Uterus (tissue), 4 donors: ENCODE measurements around the gene LITAF. TPM values are rescaled to one million over a fixed set of nuclear protein-coding genes. Genes with fewer than 3 reads are reported as not detected.

ENCODE experiments used
- DNase-seq, 2 donors: peaks; one replicate each; pipeline ENCODE4 v3.0.0-alpha.2; 2019 to 2020
- H3K27ac ChIP-seq, 2 donors: fragments of 200-600 bp; sonication (generic); 1 replicate in 1 of 2; 2 replicates in 1 of 2; pipeline ENCODE4 v1.5.1; 2016 to 2018
- H3K27me3 ChIP-seq, 2 donors: fragments of 200-600 bp; sonication (generic); one replicate each; pipeline ENCODE4 v1.5.1; 2018 to 2019; ENCODE audit warnings: control low read depth in 1 of 2
- H3K36me3 ChIP-seq, 2 donors: fragments of 200-600 bp; sonication (generic); one replicate each; pipeline ENCODE4 v1.5.1; 2019; ENCODE audit warnings: control low read depth in 1 of 2
- H3K4me1 ChIP-seq, 2 donors: fragments of 200-600 bp; sonication (generic); one replicate each; pipeline ENCODE4 v1.5.1; 2018 to 2019; ENCODE audit warnings: control low read depth in 1 of 2
- H3K4me3 ChIP-seq, 2 donors: fragments of 200-600 bp; sonication (generic); 1 replicate in 1 of 2; 2 replicates in 1 of 2; pipeline ENCODE4 v1.5.1; 2018 to 2019; ENCODE audit warnings: mild to moderate bottlenecking in 1 of 2
- H3K9me3 ChIP-seq, 2 donors: fragments of 200-600 bp; sonication (generic); one replicate each; pipeline ENCODE4 v1.5.1; 2019; ENCODE audit warnings: control low read depth in 1 of 2
- CTCF ChIP-seq, 4 experiments: fragments of 200-600 bp in 2 of 4; fragments of 450-650 bp in 2 of 4; sonication (generic) in 2 of 4; IDR thresholded peaks; one replicate each; pipeline ENCODE4 v1.5.1; 2016 to 2019; ENCODE audit warnings: antibody characterized with exemption in 4 of 4, mild to moderate bottlenecking in 2 of 4, moderate library complexity in 1 of 4
- POLR2A ChIP-seq, 2 donors: fragments of 450-650 bp; IDR thresholded peaks; one replicate each; pipeline ENCODE4 v1.6.1; 2016; ENCODE audit warnings: antibody characterized with exemption in 2 of 2, mild to moderate bottlenecking in 1 of 2, moderate library complexity in 1 of 2
- intact Hi-C: fragments of 100-400 bp; cut with DNase I; formaldehyde crosslinking; loops from one replicate; pipeline ENCODE4 v1.15.1; 2023; ENCODE audit warnings: low total_unique reads
- total RNA-seq, 4 donors: library from RNA; depleted of rRNA in 3 of 4; stranded (reverse); fragments of >200 nt in 3 of 4; gene quantifications; one replicate each; pipeline versions ENCODE4 v1.1.0 to v1.2.4, GENCODE V29; 2014 to 2023
- donor health status: DM: yes; HTN: yes; CAD: no.

LITAF gene
- total RNA-seq, 4 donors from 2014 or later: 46.9 to 163 (median 73.2) TPM

DNA sequence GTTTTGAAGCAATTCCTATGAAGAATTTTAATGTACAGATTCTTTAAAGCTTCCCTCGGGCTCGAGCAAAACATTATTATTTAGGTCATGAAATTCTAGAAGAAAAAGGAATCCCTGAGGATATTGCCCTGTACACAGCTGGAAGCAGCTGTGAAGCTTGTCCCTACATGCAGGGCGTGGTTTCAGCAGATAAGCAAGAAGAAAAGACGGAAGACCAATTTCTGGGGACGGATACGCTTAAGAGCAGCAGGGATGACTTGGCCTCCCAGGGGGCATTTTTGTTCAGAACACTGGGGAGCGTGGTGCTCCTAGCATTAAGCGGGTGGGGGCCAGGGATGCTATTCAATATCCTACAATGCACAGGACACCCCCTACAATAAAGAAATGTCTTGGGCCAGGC, 34.3 kb downstream of the LITAF start:
- H3K36me3 ChIP-seq: no peaks in the 10 kb centered on the region
- no peak for DNase-seq
- H3K27me3 ChIP-seq: no peaks in the 10 kb centered on the region
- no peak for TF ChIP-seq POLR2A (IDR thresholded peaks at IDR 0.05)
- no peak for TF ChIP-seq CTCF (IDR thresholded peaks at IDR 0.05)
- no peaks in the 10 kb centered on the region for H3K9me3 ChIP-seq
- no peak overlapping the region for H3K27ac ChIP-seq
- no peak overlapping the region for H3K4me3 ChIP-seq
- peaks cover 0 to 1% of the 10 kb centered on the region in 2 donors for H3K4me1 ChIP-seq
- intact Hi-C loops: no loop called here

DNA sequence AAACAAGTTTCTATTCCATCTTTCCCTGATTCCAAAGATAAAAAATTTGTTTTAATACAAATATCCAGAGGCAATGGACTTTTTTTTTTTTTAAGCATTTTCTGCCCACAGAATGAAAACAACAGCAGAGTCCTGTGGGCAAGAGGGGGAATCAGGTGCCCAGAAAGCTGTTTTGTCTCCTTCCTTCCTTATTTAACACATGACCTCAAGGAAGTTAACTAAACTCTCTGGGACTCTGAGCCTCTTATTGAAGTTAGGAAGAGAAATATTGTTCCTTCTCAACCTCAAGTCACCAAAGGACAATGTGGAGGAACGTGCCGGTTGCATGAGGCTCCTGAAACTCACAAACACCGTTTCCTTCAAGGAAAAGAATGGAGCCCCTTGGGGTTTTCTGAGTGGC, 34.9 kb downstream of the LITAF start:
- DNase-seq: no peak
- intact Hi-C loops: no loop called here
- Histone ChIP-seq H3K27me3 (no peaks in the 10 kb centered on the region), H3K4me3 (no peak overlapping the region), H3K4me1 (peaks cover 0 to 7% of the 10 kb centered on the region in 2 donors), H3K27ac (peak overlapping the region in 1 of 2 donors; percentile 7), H3K9me3 (no peaks in the 10 kb centered on the region), H3K36me3 (no peaks in the 10 kb centered on the region)
- TF ChIP-seq CTCF (IDR thresholded peaks at IDR 0.05) (no peak), POLR2A (IDR thresholded peaks at IDR 0.05) (no peak)

DNA sequence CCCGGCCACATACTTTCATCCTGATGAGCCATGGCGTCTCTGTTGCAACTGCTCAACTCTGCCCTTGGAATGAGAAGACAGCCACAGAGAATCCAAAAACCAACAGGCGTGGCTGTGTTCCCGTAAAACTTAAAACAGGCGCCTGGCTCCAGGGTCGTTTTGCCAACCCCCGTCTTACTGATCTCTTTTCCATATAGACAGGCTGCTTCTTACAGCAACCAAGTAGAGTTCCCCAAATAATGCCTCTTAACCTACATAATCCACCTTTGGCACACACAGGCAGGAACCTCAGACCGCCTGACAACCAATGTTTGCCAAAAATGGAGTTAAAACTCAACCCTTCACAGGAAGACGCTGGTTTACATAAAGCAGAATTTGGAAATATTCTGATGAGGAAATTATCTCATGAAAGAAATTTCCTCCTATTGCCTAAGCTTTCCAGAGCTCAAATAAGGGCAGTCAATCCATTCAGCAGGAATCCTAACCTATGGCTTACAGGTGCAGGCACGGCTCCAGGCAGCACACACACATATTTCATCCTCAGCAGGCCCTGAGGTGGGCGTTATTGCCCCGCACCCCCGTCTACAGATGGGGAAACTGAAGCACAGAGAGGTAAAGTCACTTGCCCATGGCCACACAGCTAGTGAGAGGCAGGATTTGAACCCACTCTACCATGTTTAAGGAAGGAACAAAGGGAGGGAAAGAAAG, 35.8 kb downstream of the LITAF start:
- peak overlapping the region in 1 of 2 donors; percentile 7 for H3K27ac ChIP-seq
- no peak for TF ChIP-seq POLR2A (IDR thresholded peaks at IDR 0.05)
- TF ChIP-seq CTCF (IDR thresholded peaks at IDR 0.05): no peak
- H3K36me3 ChIP-seq: no peaks in the 10 kb centered on the region
- H3K27me3 ChIP-seq: no peaks in the 10 kb centered on the region
- no peak overlapping the region for H3K4me3 ChIP-seq
- no peak for DNase-seq
- H3K9me3 ChIP-seq: no peaks in the 10 kb centered on the region
- peaks cover 0 to 7% of the 10 kb centered on the region in 2 donors for H3K4me1 ChIP-seq
- intact Hi-C loops: no loop called here

GRCh38 chr16:11547118-11547916, 39.4 kb downstream of the LITAF start:
- no peak for DNase-seq
- Histone ChIP-seq H3K4me3 (no peak overlapping the region), H3K36me3 (no peaks in the 10 kb centered on the region), H3K27me3 (no peaks in the 10 kb centered on the region), H3K9me3 (no peaks in the 10 kb centered on the region), H3K27ac (peak overlapping the region; percentile 76 to 85), H3K4me1 (peaks cover 0 to 7% of the 10 kb centered on the region in 2 donors)
- intact Hi-C loops: no loop called here
- TF ChIP-seq CTCF (IDR thresholded peaks at IDR 0.05) (no peak), POLR2A (IDR thresholded peaks at IDR 0.05) (no peak)

- H3K27ac ChIP-seq: peak overlapping the region; percentile 76 to 85
- TF ChIP-seq POLR2A (IDR thresholded peaks at IDR 0.05) (no peak), CTCF (IDR thresholded peaks at IDR 0.05) (no peak)
- no peaks in the 10 kb centered on the region for H3K27me3 ChIP-seq
- H3K9me3 ChIP-seq: no peaks in the 10 kb centered on the region
- no peak for DNase-seq
- intact Hi-C loops: no loop called here
- H3K36me3 ChIP-seq: no peaks in the 10 kb centered on the region
- H3K4me1 ChIP-seq: peaks cover 0 to 7% of the 10 kb centered on the region in 2 donors
- H3K4me3 ChIP-seq: no peak overlapping the region
Observed at GRCh38 chr16:11546608-11547061, 40.1 kb downstream of the LITAF start.
